HCT116 (cell line): ENCODE measurements around the gene NEURL1B.

Source experiments
- ATF3 ChIP-seq: IDR thresholded peaks from 2 replicates; pipeline ENCODE4 v1.6.1; 2012
- ZFX ChIP-seq: fragments of 450-650 bp; IDR thresholded peaks from 2 replicates; pipeline ENCODE4 v1.6.1; 2017

GRCh38 chr5:172667786-172668593, 26.9 kb downstream of the NEURL1B start:
- TF ChIP-seq ATF3 = no peak
- no peak for TF ChIP-seq ZFX
